Measurements from ENCODE around the gene RFX3.

The RFX3 gene

DNA sequence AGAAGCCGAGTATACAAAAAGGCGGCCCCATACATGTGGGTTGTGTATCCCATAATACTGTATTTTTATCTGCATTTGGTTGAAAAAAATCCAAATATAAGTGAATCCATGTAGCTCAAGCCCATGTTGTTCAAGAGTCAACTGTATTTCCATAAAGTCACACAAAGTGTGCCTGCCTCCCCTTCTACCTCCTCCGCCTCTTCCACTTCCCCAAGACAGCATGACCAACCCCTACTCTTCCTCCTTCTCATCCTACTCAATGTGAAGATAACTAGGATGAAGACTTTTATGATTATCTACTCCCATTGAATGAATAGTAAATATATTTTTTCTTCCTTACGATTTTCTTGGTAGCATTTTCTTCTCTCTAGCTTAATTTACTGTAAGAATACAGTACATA, 92.7 kb downstream of the RFX3 start:
- no peak for DNase-seq (ENCODE audit: low spot score)

- DNase-seq (ENCODE audit: low spot score) = no peak
Observed at GRCh38 chr9:3431890-3432289, 93.9 kb downstream of the RFX3 start.

DNA sequence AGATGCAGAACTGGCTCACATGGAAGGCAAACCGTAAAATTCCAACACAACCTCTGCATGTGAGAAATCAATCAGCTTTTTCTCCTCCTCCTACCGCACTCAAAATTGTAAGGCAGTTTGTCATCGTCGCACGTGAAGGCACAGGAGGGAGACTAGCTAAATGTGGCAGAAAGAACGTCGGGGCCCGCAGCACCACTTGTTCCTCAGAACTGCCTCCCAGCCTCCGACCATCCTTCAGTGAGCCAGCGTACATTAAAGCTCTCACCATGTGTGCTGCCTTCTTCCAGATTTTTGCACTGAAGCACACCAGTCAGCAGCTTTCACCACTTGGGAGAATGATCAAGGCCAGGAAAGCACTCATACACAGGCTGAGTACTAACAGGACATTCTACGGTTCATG, 105.9 kb downstream of the RFX3 start:
- DNase-seq (ENCODE audit: low spot score) = peak; percentile 9

- no peak for DNase-seq (ENCODE audit: low spot score)
Observed at GRCh38 chr9:3415906-3416305, 109.9 kb downstream of the RFX3 start.

GRCh38 chr9:3413984-3414383, 111.8 kb downstream of the RFX3 start:
- DNase-seq (ENCODE audit: low spot score) = no peak

GRCh38 chr9:3410461-3410860, 115.3 kb downstream of the RFX3 start:
- no peak for DNase-seq (ENCODE audit: low spot score)

DNA sequence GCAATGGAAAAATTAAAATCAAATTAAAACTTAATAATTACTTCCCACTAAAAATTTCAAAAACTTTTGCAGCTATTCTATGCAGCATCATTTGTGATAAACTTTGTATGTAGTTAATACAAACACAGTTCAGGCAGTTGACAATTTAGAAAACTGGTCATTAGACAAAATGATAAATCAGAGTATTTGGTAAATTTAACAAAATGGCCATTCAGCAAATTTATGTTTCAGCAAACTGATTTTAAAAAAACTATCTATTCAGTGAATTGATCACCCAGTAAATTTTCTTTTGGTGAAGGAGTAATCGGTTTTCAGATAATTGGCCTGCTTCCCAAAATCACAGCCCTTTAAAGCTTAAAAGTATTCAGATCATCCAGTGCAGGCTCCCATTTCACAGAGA, 116.3 kb downstream of the RFX3 start:
- no peak for DNase-seq (ENCODE audit: low spot score)

DNA sequence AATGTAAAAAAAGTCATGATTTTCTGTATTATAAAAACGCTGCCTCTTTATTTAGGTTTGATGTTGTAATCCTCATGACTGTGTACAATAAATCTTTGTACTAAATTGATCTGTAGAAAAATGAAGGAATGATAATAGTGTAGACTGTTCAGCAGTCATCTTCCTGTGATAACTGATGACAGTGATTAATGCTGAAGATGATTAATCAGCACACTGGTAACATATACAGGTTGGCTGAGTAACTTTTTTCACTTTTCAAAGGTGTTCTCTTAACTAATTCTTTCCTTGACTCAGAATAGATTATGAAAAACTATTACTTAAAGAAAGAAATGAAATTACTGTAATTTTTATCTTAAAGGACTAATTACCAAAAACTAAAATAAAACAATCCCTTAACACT, 122.5 kb downstream of the RFX3 start:
- no peak for DNase-seq (ENCODE audit: low spot score)

DNA sequence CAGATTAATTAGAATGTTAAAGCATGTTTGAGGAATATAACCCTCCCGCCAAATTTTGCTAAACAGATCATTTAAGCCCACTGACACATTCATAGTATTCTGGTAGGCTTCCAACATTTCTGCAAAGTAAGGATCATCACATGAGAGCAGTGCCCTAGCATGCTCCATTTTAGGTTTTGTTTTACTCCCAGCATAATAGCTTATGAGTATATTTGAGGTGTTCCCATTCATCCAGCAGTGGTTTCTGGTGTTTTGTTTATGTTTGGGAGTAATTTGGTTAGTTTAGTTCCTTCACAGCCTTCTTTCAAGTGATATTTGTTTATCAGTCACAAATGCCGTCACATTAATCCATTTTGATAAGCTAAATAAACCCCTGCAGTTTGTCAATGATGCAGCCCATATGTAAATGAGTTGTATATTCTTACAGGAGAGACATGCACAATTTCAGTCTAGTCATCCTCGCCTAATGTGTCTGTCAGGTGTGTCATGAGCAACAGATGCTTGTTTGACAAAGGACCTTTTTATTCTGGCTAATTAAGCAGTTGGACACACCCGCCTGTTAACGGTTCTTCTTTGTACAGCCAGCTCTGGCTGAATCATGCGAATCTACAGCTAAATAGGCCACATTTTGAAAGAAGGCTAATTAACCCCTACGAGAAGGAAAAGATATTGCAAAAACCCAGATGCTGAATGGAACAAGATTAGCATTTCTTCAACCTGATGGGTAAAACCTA, 124.4 kb downstream of the RFX3 start:
- DNase-seq (ENCODE audit: low spot score) = peak; percentile 34

DNA sequence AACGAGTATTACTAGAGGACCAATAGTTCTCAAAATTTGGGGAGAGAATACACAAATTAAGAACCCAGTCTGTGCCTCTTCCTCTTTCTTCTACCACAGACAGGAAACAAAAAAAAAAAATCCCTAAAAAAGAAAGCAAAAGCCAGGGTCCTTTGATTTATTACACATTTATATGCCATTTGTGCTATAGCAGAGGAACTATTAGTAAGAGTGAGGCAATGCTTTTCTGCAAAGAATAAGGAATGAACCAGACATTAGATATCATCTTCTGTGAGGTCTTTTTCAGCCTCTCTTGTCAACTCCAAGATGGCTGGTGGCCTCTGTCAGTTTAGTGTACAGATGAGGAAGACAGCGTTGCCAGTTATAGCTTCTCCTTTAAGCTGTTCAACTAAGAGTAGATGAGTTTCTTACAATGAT, 127.6 kb downstream of the RFX3 start:
- DNase-seq (ENCODE audit: low spot score) = peak; percentile 38

DNA sequence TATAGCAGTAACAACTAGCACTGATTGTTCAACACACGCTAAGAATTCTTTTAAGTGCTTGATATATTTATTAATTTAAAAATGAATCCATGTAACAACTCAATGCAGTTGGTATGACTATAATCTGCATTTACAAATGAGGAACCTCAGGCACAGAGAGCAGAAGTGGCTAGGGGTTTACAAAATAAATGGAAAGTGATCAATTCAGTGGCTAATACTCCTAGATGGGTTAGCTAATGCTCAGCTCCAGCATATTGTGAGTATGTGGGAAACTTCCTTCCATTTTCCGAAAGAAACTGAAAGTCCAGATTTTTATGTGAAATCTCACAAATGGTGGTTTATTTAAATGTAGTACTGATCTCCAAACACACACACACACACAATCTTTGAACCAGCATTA, 128.0 kb downstream of the RFX3 start:
- DNase-seq (ENCODE audit: low spot score) = no peak

DNA sequence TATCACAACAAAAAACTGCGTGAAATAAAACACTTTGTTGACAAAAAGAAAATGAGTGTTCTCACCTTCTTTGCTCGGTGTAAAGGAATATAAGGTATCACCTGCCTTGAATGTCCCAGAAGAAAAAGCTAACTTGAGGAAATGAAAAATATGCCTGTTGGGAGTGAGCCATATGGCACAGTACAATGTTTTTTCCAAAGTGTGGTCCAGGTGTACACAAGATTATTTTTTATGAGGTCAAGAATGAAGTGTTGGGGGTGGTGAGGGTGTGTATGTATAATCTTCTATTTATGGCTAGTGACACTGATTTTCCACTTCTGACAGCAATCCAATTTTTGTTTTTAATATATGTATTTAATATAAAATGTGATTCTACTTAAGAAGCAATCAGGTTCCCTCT, 134.4 kb downstream of the RFX3 start:
- DNase-seq (ENCODE audit: low spot score) = no peak

- DNase-seq (ENCODE audit: low spot score) = no peak
Observed at GRCh38 chr9:3386753-3387152, 139.0 kb downstream of the RFX3 start.

- DNase-seq (ENCODE audit: low spot score) = no peak
Observed at GRCh38 chr9:3385871-3386270, 139.9 kb downstream of the RFX3 start.

DNA sequence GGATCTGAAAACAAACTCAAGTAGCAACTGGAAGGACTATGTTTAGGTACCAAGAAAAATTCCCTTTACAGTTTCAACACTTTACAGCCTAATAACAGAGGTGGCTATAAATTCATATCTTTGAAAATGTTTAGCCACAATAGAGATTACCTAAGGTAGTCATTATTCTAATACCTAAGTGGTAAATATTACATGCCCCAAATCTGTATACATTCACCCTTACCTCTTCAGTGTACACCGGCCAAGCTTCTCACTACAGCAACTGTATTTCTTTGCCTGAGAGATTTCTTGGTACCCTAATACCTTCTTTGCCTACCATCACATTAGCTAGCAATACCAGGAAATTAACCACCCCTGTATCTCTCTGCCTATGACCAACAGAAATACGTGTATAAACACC, 154.0 kb downstream of the RFX3 start:
- no peak for DNase-seq (ENCODE audit: low spot score)

DNA sequence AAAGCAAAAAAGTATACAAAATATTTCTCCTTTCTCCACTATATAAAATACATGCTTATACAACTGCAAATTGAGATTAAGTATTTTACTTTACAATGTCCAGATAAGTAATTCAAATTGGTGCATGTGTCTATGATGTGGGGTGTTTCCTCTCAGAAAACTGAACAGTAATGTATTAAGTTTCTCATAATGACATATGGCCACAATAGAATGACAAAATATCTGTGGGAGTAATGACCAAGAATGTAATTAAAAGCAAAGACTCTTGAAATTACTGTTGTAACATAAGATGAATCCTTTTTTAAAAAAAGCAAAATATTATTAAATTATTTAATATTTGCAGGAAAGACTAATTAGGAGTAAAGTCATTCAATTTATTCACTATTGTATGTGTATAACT, 155.1 kb downstream of the RFX3 start:
- DNase-seq (ENCODE audit: low spot score) = no peak

DNA sequence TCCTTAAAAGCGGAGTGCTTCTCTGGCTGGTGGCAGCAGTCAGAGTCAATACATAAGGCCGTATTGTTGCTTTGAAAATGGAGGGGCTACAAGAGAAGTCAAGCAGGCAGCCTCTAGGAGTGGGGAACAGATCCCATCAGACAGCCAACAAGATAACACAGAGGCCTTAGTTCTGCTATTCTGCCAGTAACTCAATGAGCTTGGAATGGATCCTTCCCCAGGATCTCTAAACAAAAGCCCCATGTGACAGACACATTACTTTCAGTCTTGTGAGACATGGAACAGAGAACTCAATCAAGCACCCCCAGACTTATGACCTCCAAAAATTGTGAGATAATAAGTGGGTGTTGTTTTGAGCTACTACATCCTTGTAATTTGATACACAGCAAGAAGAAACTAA, 158.6 kb downstream of the RFX3 start:
- peak; percentile 7 for DNase-seq (ENCODE audit: low spot score)

GRCh38 chr9:3361689-3362392, 164.0 kb downstream of the RFX3 start:
- no peak for DNase-seq (ENCODE audit: low spot score)

DNA sequence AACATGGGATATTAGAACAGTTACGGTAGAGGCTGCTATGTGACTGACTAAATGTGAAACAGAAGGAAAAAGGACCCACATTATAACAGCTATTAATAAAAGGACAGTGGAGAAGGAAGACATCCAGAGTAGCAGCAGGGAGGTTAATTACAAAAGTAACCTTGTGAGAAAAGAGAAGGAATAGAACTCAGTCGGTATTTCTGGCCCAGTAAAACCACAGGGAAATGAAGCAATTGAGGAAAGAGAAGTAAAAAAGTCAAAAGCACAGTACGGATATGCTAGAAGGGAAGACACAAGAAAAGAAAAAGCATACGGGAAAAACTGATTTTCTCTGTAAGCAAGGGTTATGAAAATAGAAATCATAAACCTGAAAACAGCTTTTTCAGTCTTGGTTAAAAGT, 164.7 kb downstream of the RFX3 start:
- peak; percentile 5 for DNase-seq (ENCODE audit: low spot score)

GRCh38 chr9:3360245-3360644, 165.6 kb downstream of the RFX3 start:
- no peak for DNase-seq (ENCODE audit: low spot score)

- DNase-seq (ENCODE audit: low spot score) = no peak
Observed at GRCh38 chr9:3359778-3360177, 166.0 kb downstream of the RFX3 start.

DNA sequence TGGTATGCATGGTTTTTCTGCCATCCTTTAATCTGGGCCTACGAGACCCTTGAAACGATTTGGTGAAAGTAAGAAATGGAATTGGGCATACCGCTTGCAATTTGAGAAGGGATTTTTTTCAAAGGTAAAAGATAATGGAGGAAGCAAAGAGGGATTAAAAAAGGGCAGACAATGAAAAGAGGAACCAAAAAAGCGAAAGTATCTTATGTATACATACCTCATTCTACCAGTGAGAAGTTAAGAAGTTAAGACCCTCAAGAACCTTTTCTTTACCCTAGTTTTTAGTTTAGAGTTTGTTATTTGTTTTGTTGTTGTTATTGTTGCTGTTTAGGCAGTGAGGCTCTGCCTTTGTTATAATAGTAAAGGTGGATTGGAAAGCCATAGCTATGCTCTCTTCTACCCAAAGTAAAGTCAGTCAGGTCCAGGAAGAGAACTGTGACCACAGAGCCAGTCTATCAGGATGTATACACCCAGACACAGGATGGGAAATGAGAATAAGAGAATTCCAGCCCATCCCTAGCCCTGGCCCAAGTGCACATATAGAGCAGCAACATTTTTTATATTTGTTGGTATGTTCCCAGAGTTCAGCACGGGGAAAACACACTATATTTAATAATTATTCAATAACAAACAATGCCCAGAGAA, 166.6 kb downstream of the RFX3 start:
- DNase-seq (ENCODE audit: low spot score) = no peak

DNA sequence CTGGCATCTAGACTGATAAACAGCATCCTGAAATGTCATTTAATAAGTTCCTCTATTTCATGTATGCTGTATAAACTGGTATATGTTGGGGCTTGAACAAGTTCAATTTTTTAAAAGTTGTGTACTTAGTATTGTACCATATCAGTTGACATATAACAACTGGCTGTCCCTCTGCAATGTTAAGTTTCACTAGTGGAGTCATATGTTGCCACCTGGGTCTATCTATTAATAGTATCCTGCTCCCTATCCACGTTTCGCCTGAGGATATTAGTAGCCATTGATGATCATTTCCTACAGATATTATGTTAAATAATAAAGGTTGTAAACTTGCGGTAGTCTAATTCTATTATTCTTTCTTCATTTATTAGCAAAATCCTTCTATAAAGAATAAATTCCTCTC, 177.6 kb downstream of the RFX3 start:
- DNase-seq (ENCODE audit: low spot score) = no peak

Measured in Ammon's horn (tissue), 1 donor.